ENCODE measurements around the gene DNAH10.

The DNAH10 gene

GRCh38 chr12:123971770-123972456, 209.8 kb downstream of the DNAH10 start (continued):
- TF ChIP-seq SP2 (tag by site-specific recombination; IDR thresholded peaks at IDR 0.05) (peak; percentile 9; the same call in 1 of the 2 replicates), ZNF560 (tag by site-specific recombination; IDR thresholded peaks at IDR 0.05; ENCODE audit: borderline replicate concordance) (no peak), PATZ1 (tag by site-specific recombination; IDR thresholded peaks at IDR 0.05) (0 out of 2 replicates have a peak, but pooled peaks have one; percentile 55), ZBTB20 (tag by site-specific recombination; IDR thresholded peaks at IDR 0.05) (peak; percentile 86), KLF9 (tag by site-specific recombination; IDR thresholded peaks at IDR 0.05; ENCODE audit: low read depth) (no peak), ZNF518A (tag by site-specific recombination; conservative IDR thresholded peaks at IDR 0.05; ENCODE audit: low read depth) (no peak), OSR2 (tag by site-specific recombination; IDR thresholded peaks at IDR 0.05) (peak; percentile 11; the same call in 1 of the 2 replicates), ZNF530 (tag by site-specific recombination; IDR thresholded peaks at IDR 0.05; ENCODE audit: low read depth) (no peak), ZSCAN30 (tag by site-specific recombination; IDR thresholded peaks at IDR 0.05) (no peak), ZBTB7A (tag by site-specific recombination; IDR thresholded peaks at IDR 0.05; ENCODE audit: low read depth) (peak; percentile 47; the same call in 1 of the 2 replicates), INSM2 (tag by site-specific recombination; IDR thresholded peaks at IDR 0.05) (0 out of 2 replicates have a peak, but pooled peaks have one; percentile 18), ZSCAN23 (tag by site-specific recombination; IDR thresholded peaks at IDR 0.05) (no peak), ZBTB48 (tag by site-specific recombination; IDR thresholded peaks at IDR 0.05) (peak; percentile 82), KLF8 (tag by site-specific recombination; IDR thresholded peaks at IDR 0.05) (peak; percentile 63; the same call in 1 of the 2 replicates), ZNF433 (tag by site-specific recombination; IDR thresholded peaks at IDR 0.05; ENCODE audit: low read depth) (no peak), SP3 (tag by site-specific recombination; IDR thresholded peaks at IDR 0.05) (peak; percentile 33), ZNF335 (tag by site-specific recombination; conservative IDR thresholded peaks at IDR 0.05) (peak; percentile 68), PRDM10 (tag by site-specific recombination; IDR thresholded peaks at IDR 0.05) (peak; percentile 58; the same call in 1 of the 2 replicates), ZNF529 (tag by site-specific recombination; IDR thresholded peaks at IDR 0.05; ENCODE audit: insufficient replicate concordance) (no peak)
